GM18507 (cell line): ENCODE measurements around the gene C4orf54.

ENCODE experiments used
- DNase-seq: peaks from one replicate; pipeline ENCODE4 v3.0.0; 2011; ENCODE audit warnings: low read depth; ENCODE audit not compliant: insufficient read length; ENCODE audit errors: extremely low spot score
- FAIRE-seq: peaks from 2 replicates; lab custom pipeline; 2011; peaks lifted over from hg19 to GRCh38; lab: Jason Lieb, UNC

C4orf54 gene

GRCh38 chr4:99629962-99630554 lies 27.6 kb downstream of the C4orf54 start:
- no peak for FAIRE-seq
- DNase-seq: no peak

- FAIRE-seq: no peak
- no peak for DNase-seq
These were observed 29.6 kb downstream of the C4orf54 start for GRCh38 chr4:99628040-99628439.

DNA sequence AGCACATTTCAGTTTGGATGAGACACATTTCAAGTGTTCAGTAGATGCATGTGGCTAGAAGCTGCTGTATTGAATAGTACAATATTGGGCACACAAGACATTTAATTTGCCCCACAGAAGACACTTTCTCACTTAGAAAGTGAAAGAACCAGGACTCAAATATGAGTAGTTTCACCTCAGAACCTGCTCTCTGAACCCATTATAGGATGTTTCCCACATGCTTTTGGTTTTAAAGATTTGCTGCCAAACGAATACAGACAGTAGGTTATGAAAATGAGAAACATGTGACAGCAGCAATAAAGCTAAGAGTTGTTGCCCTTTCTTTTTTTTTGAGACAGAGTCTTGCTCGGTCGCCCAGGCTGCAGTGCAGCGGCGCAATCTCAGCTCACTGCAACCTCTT lies 32.3 kb downstream of the C4orf54 start:
- FAIRE-seq (no peak), DNase-seq (no peak)

GRCh38 chr4:99624141-99624719 lies 33.4 kb downstream of the C4orf54 start:
- DNase-seq (no peak), FAIRE-seq (no peak)

DNA sequence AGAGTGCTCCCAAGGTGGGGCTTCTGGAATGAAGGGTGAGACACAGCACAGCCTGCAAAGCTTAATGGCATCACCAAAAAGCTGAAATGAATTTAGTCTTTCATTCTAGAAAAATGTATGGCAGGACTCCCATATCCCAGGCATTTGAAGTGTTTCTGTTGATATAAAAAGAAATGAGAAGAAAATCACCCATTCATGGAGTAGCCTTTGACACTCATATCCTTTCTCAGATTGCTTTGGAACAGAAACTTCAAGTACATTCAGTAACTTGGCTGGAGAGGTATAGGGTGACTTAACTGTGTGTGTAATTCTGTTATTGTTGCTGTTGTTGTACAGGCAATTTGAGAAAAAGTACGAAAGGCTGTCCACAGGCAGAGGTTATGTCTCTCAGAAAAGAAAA lies 35.3 kb downstream of the C4orf54 start:
- FAIRE-seq: no peak
- DNase-seq: no peak

DNA sequence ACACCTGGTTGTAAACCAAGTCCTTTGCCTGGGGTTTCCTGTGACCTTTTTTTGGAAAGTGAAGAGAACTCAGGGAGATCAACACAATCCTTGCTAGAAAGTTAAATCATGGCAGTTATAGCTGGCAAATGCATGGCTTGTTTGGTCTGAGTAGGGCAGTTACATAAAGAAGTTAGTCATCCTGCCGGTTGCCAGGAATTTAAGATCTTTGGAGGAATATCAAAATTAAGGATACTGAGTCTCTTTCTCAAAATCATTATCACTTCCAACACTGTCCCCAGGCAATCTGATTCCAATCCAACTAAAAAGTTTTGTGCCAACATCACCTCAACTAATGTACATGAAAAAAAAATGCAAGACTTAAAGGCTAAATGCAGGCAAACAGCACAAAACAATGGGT lies 40.3 kb downstream of the C4orf54 start:
- FAIRE-seq: no peak
- DNase-seq: no peak

GRCh38 chr4:99615170-99615820 lies 42.3 kb downstream of the C4orf54 start:
- DNase-seq (no peak), FAIRE-seq (no peak)

DNA sequence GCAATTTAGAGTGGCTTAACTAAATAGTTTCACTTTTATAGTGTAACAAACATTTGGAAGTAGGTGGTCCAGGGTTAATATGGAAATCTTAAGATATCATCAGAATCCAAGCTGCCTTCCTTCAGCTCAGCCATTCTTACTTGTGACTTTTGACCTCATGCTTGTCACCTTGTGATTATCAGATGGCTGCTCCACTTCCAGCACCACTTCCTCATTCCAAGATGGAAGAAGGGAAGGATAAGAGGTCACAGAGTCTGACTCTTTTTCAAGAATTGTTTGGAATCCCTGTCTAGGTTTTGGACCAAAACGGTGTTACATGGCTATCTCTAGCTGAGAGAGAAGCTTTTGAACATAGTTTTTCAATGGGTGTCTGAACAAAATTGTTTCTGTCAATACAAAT lies 43.1 kb downstream of the C4orf54 start:
- no peak for DNase-seq
- FAIRE-seq: no peak

DNA sequence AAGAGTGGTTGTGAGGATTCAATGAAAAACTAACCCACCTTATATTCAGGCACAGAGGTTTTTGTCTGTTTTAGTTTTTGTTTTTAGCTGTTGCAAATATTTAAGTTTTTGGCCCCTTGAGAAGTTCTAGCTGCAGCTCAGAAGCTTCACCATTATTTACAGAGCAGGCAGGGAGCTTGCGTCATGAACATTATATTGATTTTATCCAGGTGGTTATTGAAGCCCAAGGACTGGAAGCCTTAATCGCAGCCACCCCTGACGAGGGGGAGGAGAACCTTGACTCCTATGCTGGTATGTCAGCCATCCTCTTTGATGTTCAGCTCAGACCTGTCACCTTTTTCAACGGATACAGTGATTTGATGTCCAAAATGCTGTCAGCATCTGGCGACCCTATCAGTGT lies 44.9 kb downstream of the C4orf54 start:
- DNase-seq: no peak
- FAIRE-seq: no peak

- DNase-seq (no peak), FAIRE-seq (no peak)
These were observed 45.3 kb downstream of the C4orf54 start for GRCh38 chr4:99612281-99612680.

GRCh38 chr4:99610605-99611175 lies 46.9 kb downstream of the C4orf54 start:
- no peak for FAIRE-seq
- DNase-seq: no peak

DNA sequence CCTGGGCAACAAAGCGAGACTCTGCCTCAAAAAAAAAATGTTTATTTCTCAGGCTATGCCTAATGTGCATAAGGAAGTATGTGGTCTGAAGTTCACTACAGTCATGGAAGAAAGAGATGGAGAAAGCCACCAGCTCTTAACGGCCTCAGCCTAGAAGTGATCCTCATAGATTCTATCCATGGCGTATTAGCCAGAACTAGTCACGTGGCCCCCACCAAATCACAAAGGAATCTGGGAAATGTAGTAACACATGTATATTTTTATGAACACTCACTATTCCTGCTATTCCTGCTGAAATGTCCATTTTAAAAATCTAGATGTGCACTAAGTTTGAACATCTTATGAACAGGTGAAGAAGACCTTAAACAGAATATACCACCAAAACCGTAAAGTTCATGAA lies 49.2 kb downstream of the C4orf54 start:
- DNase-seq: no peak
- no peak for FAIRE-seq
